Natural killer cell (primary cell): ENCODE measurements around the gene NCS1. TPM values are rescaled to one million over a fixed set of nuclear protein-coding genes. Genes with fewer than 3 reads are reported as not detected.

Source experiments
- ATAC-seq, 3 donors: fragments of 150-1000 bp in 2 of 3; fragments of 200-7000 bp in 1 of 3; cut with Tn5 transposase; 1 replicate in 1 of 3; 2 replicates in 2 of 3; pipeline ENCODE4 v1.10.0; 2021; ENCODE audit warnings: mild to moderate bottlenecking in 2 of 3, moderate library complexity in 2 of 3
- DNase-seq, 2 donors: peaks; one replicate each; pipeline versions ENCODE4 v3.0.0 to v3.0.0-alpha.2; 2013 to 2021; ENCODE audit warnings: mixed read lengths in 1 of 2
- H3K27ac ChIP-seq: one replicate; pipeline ENCODE4 v1.5.1; 2013; ENCODE audit warnings: mild to moderate bottlenecking, low read length
- H3K27me3 ChIP-seq: one replicate; pipeline ENCODE4 v1.6.1; 2013; ENCODE audit warnings: low read length; ENCODE audit not compliant: control insufficient read depth, insufficient read depth
- H3K36me3 ChIP-seq: one replicate; pipeline ENCODE4 v1.6.1; 2013; ENCODE audit warnings: low read length; ENCODE audit not compliant: control insufficient read depth, insufficient read depth
- H3K4me1 ChIP-seq: one replicate; pipeline ENCODE4 v1.6.1; 2013; ENCODE audit warnings: low read length; ENCODE audit not compliant: control insufficient read depth, insufficient read depth
- H3K4me3 ChIP-seq: one replicate; pipeline ENCODE4 v1.5.1; 2013; ENCODE audit warnings: low read length
- H3K9me3 ChIP-seq: one replicate; pipeline ENCODE4 v1.6.1; 2013; ENCODE audit warnings: low read length; ENCODE audit not compliant: control insufficient read depth, insufficient read depth
- H3K27ac Mint-ChIP-seq, 2 donors: one replicate each; pipeline ENCODE4 v1.8.0; 2022; ENCODE audit warnings: mild to moderate bottlenecking in 2 of 2, mixed read lengths in 2 of 2, moderate library complexity in 1 of 2
- H3K27me3 Mint-ChIP-seq, 2 donors: one replicate each; pipeline ENCODE4 v1.8.0; 2022; ENCODE audit warnings: low read depth in 2 of 2, mixed read lengths in 2 of 2
- H3K36me3 Mint-ChIP-seq: one replicate; pipeline ENCODE4 v1.8.0; 2022; ENCODE audit warnings: mixed read lengths
- H3K4me1 Mint-ChIP-seq, 2 donors: one replicate each; pipeline ENCODE4 v1.8.0; 2022; ENCODE audit warnings: mixed read lengths in 2 of 2
- H3K4me3 Mint-ChIP-seq: one replicate; pipeline ENCODE4 v1.8.0; 2022; ENCODE audit warnings: mild to moderate bottlenecking, moderate library complexity, mixed read lengths
- H3K9me3 Mint-ChIP-seq, 2 donors: one replicate each; pipeline ENCODE4 v1.8.0; 2022; ENCODE audit warnings: mixed read lengths in 2 of 2
- WGBS: methylation state at CpG from one replicate; pipeline ENCODE4 v1.1.7; 2013; ENCODE audit warnings: missing lambda C conversion rate; ENCODE audit not compliant: insufficient coverage; 5-methylcytosine and 5-hydroxymethylcytosine counted together
- intact Hi-C: fragments of 100-400 bp; cut with micrococcal nuclease; formaldehyde crosslinking; loops from one replicate; pipeline ENCODE4 v1.14.2; 2022
- total RNA-seq, 4 donors: library from RNA; stranded (reverse); fragments of 120-200 nt in 1 of 4; gene quantifications; one replicate each; pipeline versions ENCODE4 v1.2.3 to v1.2.4, GENCODE V29; 2013 to 2022
- TF ChIP-seq, protein P1 (sequence below): fragments of 200-600 bp; IDR thresholded peaks from one replicate; pipeline ENCODE4 v1.8.0; 2022; ENCODE audit warnings: antibody characterized with exemption

The NCS1 gene
- total RNA-seq, 3 donors from 2014 or later (not counting 1 experiment from before 2014, with no cell fraction given) = 1.4 to 2.4 (median 1.5) TPM

DNA sequence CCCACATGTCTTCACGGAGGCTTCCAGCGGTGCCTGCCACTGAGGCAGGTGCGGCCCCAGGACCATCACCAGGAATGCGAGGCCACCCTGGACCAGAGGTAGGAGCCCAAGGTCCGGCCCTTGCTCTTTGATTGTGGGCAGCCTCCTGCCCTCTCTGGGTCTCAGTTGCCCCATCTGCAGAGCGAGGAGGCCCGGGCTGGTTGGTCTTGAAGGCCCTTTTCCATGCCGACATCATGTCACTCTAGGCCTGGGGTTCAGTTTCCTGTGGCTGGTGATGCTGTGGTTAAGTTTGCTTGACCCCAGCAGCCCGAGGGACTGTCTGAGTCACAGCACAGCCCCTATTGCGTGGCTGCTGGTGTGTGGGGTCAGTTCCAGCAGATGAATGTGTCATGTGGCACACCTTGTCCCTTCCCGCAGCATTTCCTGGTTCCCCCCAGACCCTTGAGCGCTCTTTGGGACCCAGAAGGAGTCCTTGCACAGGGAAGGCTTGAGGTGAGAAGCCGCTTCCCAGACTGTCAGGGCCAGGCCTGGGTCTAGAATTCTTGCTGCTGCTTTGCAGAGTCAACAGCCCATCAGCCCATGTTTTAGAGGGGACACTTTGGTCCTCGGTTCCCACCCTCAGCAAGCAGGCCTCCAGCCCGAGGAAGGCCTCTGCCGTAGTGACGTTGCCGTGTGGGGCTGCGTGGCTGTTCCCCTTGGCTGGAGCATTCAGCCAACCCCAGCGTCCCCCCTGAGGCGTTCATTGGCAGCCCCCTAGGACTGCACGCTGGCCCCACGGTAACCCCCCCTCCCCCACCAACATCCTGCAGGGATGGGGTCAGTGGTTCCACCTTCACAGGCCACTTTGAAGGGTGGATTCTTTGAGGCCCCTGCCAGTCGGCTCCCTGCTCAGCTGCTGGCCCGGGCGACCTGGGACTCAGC, 62.4 kb downstream of the NCS1 start:
- 83% methylated on average over 24 of the region's 26 CpGs for WGBS
- Mint-ChIP-seq H3K36me3 (no peaks in the 10 kb centered on the region), H3K4me1 (peaks cover 4 to 5% of the 10 kb centered on the region in 2 donors), H3K27me3 (no peaks in the 10 kb centered on the region), H3K9me3 (no peaks in the 10 kb centered on the region), H3K27ac (no peak overlapping the region), H3K4me3 (no peak overlapping the region)
- Histone ChIP-seq H3K9me3 (no peaks in the 10 kb centered on the region), H3K4me1 (peaks cover 8% of the 10 kb centered on the region), H3K4me3 (no peak overlapping the region), H3K36me3 (no peaks in the 10 kb centered on the region), H3K27ac (no peak overlapping the region), H3K27me3 (no peaks in the 10 kb centered on the region)
- DNase-seq (no peak), ATAC-seq (no peak)
- TF ChIP-seq, protein P1, sequence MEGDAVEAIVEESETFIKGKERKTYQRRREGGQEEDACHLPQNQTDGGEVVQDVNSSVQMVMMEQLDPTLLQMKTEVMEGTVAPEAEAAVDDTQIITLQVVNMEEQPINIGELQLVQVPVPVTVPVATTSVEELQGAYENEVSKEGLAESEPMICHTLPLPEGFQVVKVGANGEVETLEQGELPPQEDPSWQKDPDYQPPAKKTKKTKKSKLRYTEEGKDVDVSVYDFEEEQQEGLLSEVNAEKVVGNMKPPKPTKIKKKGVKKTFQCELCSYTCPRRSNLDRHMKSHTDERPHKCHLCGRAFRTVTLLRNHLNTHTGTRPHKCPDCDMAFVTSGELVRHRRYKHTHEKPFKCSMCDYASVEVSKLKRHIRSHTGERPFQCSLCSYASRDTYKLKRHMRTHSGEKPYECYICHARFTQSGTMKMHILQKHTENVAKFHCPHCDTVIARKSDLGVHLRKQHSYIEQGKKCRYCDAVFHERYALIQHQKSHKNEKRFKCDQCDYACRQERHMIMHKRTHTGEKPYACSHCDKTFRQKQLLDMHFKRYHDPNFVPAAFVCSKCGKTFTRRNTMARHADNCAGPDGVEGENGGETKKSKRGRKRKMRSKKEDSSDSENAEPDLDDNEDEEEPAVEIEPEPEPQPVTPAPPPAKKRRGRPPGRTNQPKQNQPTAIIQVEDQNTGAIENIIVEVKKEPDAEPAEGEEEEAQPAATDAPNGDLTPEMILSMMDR = no peak
- intact Hi-C loops = loop anchor here (10.0 kb wide), 1 partner anchor 60 kb away; the partner anchor contains the start of gene NCS1

DNA sequence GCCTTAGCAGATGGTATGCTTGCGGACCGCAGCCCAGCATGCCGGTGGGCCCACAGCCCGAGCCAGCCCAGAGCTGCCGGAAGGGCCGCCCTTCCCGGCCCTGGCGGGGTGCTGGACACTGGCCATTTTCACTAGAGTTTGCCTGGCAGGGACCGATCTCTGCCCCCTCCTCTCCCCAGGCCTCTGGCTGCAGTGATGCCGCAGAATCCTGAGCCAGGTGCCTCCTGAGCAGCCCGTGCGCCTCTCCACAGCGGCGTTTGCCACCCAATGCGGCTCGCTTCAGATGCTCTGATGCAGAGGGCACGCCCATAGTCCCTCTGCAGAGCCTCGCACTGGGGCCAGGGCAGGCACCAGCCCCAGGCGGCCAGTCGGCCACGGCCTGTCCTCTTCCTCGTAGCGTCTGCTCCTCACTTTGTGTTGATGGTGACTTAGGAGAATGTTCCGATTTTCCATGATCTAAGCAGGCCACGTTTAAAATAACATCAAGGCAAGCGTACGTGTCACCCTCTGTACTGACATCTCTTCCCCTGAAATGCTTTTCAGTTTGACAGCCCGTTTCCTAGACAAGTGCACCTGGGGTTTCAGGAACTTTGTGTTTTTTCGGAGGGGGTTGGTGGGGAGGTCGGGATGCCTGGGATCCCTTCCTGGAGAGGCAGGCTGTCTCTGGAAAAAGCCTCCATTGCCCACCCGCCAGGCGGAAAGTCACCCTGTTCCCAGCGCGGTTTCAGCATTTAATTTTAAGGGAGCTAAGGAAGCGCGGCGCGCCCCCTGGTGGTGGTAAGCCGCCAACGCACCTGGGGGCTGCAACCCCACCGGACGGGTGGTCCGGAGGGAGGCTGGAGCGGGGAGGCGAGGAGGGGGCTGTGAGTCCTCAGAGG, 63.6 kb downstream of the NCS1 start:
- WGBS = 53% methylated on average over 45 of the region's 45 CpGs
- Mint-ChIP-seq H3K4me1 (peaks cover 6 to 8% of the 10 kb centered on the region in 2 donors), H3K4me3 (no peak overlapping the region), H3K27ac (peak overlapping the region in 1 of 2 donors; percentile 43), H3K36me3 (no peaks in the 10 kb centered on the region), H3K9me3 (no peaks in the 10 kb centered on the region), H3K27me3 (no peaks in the 10 kb centered on the region)
- no peaks in the 10 kb centered on the region for H3K9me3 ChIP-seq
- TF ChIP-seq, protein P1 = peak; percentile 97
- peak; percentile 66 to 82 (median 73) for ATAC-seq
- no peak overlapping the region for H3K27ac ChIP-seq
- no peak overlapping the region for H3K4me3 ChIP-seq
- no peaks in the 10 kb centered on the region for H3K27me3 ChIP-seq
- intact Hi-C loops = loop anchor here (1.0 to 10.0 kb wide), 2 partner anchors 61 to 128 kb away; partner anchors contain the start of gene NCS1
- H3K36me3 ChIP-seq = no peaks in the 10 kb centered on the region
- DNase-seq = peak; percentile 73 to 82
- H3K4me1 ChIP-seq = peaks cover 17% of the 10 kb centered on the region

DNA sequence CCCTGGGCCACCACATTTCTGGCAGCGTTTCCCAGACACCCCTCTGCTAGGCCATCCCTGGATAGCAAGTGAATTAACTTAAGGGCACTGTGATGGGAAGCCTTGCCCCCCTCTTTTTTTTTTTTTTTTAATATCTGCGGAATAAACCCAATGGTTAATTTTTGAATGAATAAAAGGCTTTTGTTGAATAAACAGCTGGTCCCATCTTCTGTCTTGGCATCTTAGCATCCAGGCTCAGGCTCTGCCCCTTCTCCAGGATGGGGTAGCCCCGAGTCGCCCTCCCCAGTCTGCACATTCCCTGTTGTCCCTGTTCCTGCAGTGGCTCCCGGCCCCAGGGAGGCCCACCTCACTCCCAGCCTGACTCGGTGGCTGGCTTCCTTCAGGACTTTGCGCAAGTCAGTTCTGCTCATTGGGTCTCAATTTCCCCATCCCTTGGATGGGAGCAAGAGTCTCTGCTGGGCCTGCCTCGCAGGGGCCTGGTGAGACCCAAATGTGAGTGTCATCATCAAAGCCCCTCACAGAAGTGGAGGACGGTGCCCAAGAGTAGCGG, 64.3 kb downstream of the NCS1 start:
- Histone ChIP-seq H3K9me3 (no peaks in the 10 kb centered on the region), H3K27me3 (no peaks in the 10 kb centered on the region), H3K4me3 (no peak overlapping the region), H3K27ac (no peak overlapping the region), H3K36me3 (no peaks in the 10 kb centered on the region), H3K4me1 (peaks cover 18% of the 10 kb centered on the region)
- ATAC-seq (no peak), DNase-seq (no peak)
- H3K4me3 Mint-ChIP-seq = no peak overlapping the region
- H3K27me3 Mint-ChIP-seq = no peaks in the 10 kb centered on the region
- peaks cover 11 to 14% of the 10 kb centered on the region in 2 donors for H3K4me1 Mint-ChIP-seq
- H3K36me3 Mint-ChIP-seq = no peaks in the 10 kb centered on the region
- 61% methylated on average over 9 of the region's 10 CpGs for WGBS
- no peak overlapping the region for H3K27ac Mint-ChIP-seq
- H3K9me3 Mint-ChIP-seq = no peaks in the 10 kb centered on the region
- TF ChIP-seq, protein P1 = peak; percentile 54
- intact Hi-C loops = loop anchor here (1.0 to 10.0 kb wide), 2 partner anchors 62 to 129 kb away; partner anchors contain the start of gene NCS1
